Measurements from ENCODE around the gene KDM5A.
"Not testable (repeated sequence)": the region's sequence is repeated elsewhere in the genome, so short reads cannot be mapped to it uniquely, and the experiment has no call there.

The KDM5A gene

GRCh38 chr12:238736-239398 lies 150.3 kb downstream of the KDM5A start:
- DNase-seq (ENCODE audit: low read depth) = no peak

GRCh38 chr12:238116-238515 lies 151.0 kb downstream of the KDM5A start:
- DNase-seq (ENCODE audit: low read depth) = no peak

GRCh38 chr12:237026-237815 lies 151.9 kb downstream of the KDM5A start:
- DNase-seq (ENCODE audit: low read depth) = no peak

GRCh38 chr12:236445-236844 lies 152.7 kb downstream of the KDM5A start:
- DNase-seq (ENCODE audit: low read depth) = no peak

- DNase-seq (ENCODE audit: low read depth) = not testable (repeated sequence)
These were observed 153.2 kb downstream of the KDM5A start for GRCh38 chr12:235967-236366.

- no peak for DNase-seq (ENCODE audit: low read depth)
These were observed 154.2 kb downstream of the KDM5A start for GRCh38 chr12:234891-235415.

- DNase-seq (ENCODE audit: low read depth) = no peak
These were observed 155.1 kb downstream of the KDM5A start for GRCh38 chr12:234019-234418.

GRCh38 chr12:233615-233968 lies 155.5 kb downstream of the KDM5A start:
- no peak for DNase-seq (ENCODE audit: low read depth)

- DNase-seq (ENCODE audit: low read depth) = no peak
These were observed 156.1 kb downstream of the KDM5A start for GRCh38 chr12:232731-233614.

GRCh38 chr12:230925-231671 lies 158.0 kb downstream of the KDM5A start:
- DNase-seq (ENCODE audit: low read depth) = no peak

Measured in activated T-helper 9 cell treated with anti-CD3 and anti-CD28 coated beads, Interleukin-2, amount 50 U/mL, for 16 hours (primary cell).